Motor neuron (in vitro differentiated cells): ENCODE measurements around the gene LHB. TPM values are rescaled to one million over a fixed set of nuclear protein-coding genes. Genes with fewer than 3 reads are reported as not detected.

Experiments used
- ATAC-seq, 8 experiments: fragments of 200-7000 bp; cut with Tn5 transposase; replicated peaks in 6 of 8; 2 replicates each; pipeline ENCODE4 v1.8.0; 2021; ENCODE audit warnings: mild to moderate bottlenecking in 8 of 8, moderate library complexity in 8 of 8
- H3K27ac ChIP-seq, 2 donors: fragments of 250-450 bp; sonication (Bioruptor Pico); 2 replicates each; pipeline ENCODE4 v1.9.0; 2021; ENCODE audit warnings: antibody characterized with exemption in 2 of 2, mild to moderate bottlenecking in 2 of 2, moderate library complexity in 1 of 2
- H3K4me1 ChIP-seq, 2 donors: fragments of 250-450 bp; sonication (Bioruptor Pico); replicated peaks in 1 of 2; 2 replicates each; pipeline ENCODE4 v1.6.1; 2021; ENCODE audit warnings: antibody characterized with exemption in 2 of 2, mild to moderate bottlenecking in 2 of 2, moderate library complexity in 1 of 2
- H3K4me3 ChIP-seq, 5 donors: fragments of 250-450 bp; sonication (Bioruptor Pico); 2 replicates each; pipeline ENCODE4 v1.9.0; 2021; ENCODE audit warnings: antibody characterized with exemption in 5 of 5, mild to moderate bottlenecking in 5 of 5, moderate library complexity in 4 of 5
- WGBS, 10 experiments: fragments of 450-650 bp; shearing (Covaris generic); methylation state at CpG; one replicate each; pipeline ENCODE4 v1.0.0; 2022; 5-methylcytosine and 5-hydroxymethylcytosine counted together
- in situ Hi-C, 9 experiments: fragments of 400-800 bp; cut with MboI; loops; one replicate each; pipeline ENCODE4 v1.15.0; 2021; ENCODE audit warnings: low sequenced_read_pairs in 9 of 9, low pct_unique_long_range_greater_than_20kb in 2 of 9; ENCODE audit not compliant: unreplicated experiment in 9 of 9
- total RNA-seq, 8 experiments: library from RNA; unstranded; fragments of 300-600 nt; gene quantifications; 2 replicates each; pipeline versions ENCODE4 v1.2.3 to v1.2.4, GENCODE V29; 2022

LHB gene
- total RNA-seq, 8 experiments from 2014 or later, result 0.88 to 2.9 (median 1.3) TPM; not detected in 3

DNA sequence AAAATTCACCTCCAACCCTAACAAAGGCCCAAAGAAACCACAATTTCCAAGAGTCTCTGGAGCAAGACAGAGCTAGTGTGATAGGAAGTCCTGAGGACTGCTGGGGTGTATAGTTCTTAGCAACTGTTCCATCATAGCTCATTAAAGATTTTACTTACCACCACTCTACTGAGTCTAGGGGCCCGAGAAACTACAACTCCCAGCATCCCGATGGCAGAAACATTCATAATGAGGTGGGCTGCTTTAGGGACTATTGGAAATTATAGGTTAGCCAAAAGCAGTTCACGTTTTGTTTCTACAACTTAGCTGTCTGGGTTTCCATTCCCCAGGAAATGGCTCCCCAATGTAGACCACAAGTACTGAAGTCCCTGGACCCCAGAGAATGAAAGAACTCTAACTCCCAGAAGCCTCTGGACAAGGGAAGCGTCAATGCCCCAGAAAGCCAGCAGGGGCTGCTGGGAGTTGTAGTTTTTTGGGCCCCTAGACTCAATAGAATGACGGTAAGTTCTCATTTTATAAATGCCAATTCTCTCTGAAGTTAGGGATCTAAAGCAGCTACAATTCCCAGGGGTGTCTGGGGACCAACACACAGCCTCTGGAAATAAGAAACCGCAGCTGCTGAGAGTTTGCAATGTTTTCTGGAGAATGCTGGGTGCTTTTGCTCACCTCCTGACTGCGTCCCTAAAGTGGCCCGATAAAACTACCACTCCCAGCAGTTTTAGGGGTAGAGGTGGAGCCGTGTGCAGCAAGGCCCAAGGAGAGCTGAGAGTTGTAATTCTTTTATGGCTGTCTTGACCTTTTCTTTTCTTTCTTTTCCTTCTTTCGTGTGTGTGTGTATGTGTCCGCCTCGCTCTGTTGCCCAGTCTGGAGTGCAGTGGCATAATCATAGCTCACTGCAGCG is 40.7 kb downstream of the LHB start:
- ATAC-seq, result peak in 1 of 8 experiments; percentile 64
- in situ Hi-C loops, result loop anchor here in 1 of 9 experiments (10.0 kb wide), 1 partner anchor 181 kb away; no protein-coding TSS in a partner anchor
- no peaks in the 10 kb centered on the region for H3K4me1 ChIP-seq
- H3K27ac ChIP-seq, result no peak overlapping the region
- 81 to 100% (median 86%) methylated on average over 2 to 10 of the region's 13 CpGs; no CpG with 5 or more reads in 2 of the 10 experiments for WGBS, 10 experiments
- no peak overlapping the region for H3K4me3 ChIP-seq

DNA sequence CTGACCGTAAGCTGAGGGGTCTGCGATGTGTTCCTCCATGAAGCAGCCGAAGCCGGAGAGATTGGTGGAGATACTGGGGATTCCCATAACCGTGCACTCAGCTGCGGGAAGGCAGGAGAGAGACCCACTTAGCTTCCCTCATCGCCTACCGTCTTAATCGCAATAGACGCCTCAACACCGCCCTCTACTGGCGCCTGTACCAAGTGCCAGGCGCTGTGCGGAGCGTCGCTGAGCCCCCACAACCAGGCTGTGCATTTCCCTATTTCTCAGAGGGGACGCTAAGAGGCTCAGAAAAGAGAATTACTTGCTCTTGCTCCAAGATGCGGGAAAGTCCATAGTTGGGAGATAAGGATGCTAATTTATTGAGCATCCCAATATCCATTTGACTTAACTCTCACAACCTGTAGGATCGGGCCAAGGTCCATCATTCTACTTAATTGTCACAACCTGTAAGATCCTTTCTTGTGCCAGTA is 45.9 kb downstream of the LHB start:
- H3K4me3 ChIP-seq, result no peak overlapping the region
- in situ Hi-C loops, result loop anchor here in 7 of 9 experiments (10.0 to 25.0 kb wide), 3 partner anchors 176 to 334 kb away; partner anchors contain the start of genes CA11 (in 1 of the 7) and DBP (in 1 of the 7)
- H3K4me1 ChIP-seq, result peaks cover 4 to 5% of the 10 kb centered on the region in 2 donors
- no peak overlapping the region for H3K27ac ChIP-seq
- 27 to 100% (median 60%) methylated on average over 1 to 11 of the region's 19 CpGs; no CpG with 5 or more reads in 5 of the 10 experiments for WGBS, 10 experiments
- peak; percentile 1 to 69 (median 49) for ATAC-seq

DNA sequence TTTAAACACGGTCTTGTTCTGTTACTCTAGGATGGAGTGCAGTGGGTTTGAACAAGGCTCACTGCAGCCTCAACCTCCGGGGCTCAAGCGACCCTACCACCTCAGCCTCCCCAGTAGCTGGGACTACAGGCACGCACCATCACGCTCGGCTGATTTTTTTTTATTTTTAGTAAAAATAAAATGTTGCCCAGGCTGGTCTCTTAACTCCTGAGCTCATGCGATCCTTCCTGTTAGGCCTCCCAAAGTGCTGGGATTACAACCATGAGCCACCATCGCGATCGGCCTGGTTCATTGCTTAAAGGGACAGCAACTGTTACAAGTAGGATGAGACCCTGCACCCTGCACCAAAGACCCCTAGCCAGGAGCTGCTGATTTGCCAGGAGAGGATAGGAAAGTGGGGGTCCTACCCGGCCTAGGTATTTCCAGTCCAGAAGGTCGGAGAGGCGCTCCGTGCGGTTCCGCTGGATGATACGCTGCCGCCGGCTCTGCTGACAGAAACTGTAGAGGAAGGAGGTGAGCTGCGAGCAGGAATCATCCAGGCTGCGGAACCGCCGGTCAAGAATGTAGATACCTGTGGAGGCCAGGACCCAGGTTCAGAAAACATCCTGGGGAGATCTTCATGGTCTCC is 46.6 kb downstream of the LHB start:
- H3K4me1 ChIP-seq, result peaks cover 4 to 5% of the 10 kb centered on the region in 2 donors
- in situ Hi-C loops, result loop anchor here in 7 of 9 experiments (10.0 to 25.0 kb wide), 3 partner anchors 175 to 333 kb away; partner anchors contain the start of genes CA11 (in 1 of the 7) and DBP (in 1 of the 7)
- no peak overlapping the region for H3K4me3 ChIP-seq
- no peak for ATAC-seq
- H3K27ac ChIP-seq, result no peak overlapping the region
- WGBS, 10 experiments, result 71 to 100% (median 88%) methylated on average over 2 to 10 of the region's 23 CpGs; no CpG with 5 or more reads in 3 of the 10 experiments

DNA sequence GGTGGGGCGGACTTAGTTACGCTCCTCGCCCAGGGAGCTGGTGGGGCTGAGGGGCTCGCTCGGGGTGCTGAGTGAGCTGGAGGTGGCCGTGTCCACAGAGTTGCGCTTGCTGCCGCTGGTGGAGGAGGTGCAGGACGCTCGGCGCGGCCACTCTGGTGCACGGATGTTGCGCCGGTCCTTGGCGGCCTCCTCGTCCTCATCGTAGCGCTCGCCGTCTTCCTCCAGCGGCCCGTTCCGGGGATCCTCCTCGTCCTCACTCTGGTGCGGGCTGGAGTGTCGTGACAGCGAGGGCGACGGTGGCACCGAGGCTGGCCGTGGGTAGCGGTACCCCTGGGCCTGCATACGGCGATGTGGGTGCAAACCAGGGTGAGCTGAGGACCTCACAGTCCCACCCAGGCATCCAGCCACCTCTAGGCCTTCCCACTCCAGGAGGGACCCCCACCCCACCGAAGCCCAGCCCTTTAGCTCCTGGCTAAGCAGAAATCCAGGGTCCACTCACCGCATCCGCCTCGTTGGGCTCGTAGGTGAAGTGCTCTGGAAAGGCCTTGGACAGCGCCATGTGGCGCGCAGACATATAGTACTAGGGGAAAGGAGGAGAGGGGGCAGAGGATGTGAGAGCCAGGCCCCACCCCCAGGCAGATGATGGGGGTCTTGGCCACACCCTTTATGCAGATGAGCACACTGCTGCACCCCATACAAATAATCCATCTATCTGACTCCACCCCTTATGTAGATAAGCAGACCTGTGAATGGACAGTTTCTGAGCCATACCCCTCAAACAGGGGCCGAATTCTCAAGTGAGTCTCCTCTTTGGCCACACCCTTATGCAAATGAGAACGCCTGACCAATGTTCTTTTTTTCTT is 47.4 kb downstream of the LHB start:
- no peak overlapping the region for H3K27ac ChIP-seq
- in situ Hi-C loops, result loop anchor here in 7 of 9 experiments (10.0 to 25.0 kb wide), 3 partner anchors 175 to 332 kb away; partner anchors contain the start of genes CA11 (in 1 of the 7) and DBP (in 1 of the 7)
- ATAC-seq, result peak in 6 of 8 experiments; percentile 1 to 12 (median 4)
- WGBS, 10 experiments, result 0 to 100% (median 60%) methylated on average over 1 to 7 of the region's 45 CpGs; no CpG with 5 or more reads in 2 of the 10 experiments
- no peak overlapping the region for H3K4me3 ChIP-seq
- peaks cover 8 to 9% of the 10 kb centered on the region in 2 donors for H3K4me1 ChIP-seq

DNA sequence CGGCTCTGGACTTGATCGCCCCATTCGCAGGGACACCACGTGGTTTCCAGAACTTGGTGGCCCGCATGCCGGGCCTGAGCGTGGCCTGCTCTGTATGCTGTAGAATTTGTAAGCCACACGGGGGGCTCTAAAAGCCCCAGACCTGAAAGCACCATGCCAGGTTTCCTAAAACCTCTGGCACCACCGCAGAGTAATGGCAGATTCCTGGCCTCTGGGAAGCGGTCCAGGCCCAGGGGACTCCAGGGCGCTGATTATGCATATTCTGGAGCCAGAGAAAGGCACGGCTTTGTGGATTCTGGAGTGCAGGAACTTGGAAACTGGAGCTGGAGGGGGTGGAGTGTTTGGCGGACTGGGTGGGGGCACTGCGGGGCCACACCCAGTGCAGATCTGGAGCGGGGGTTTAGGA is 48.1 kb downstream of the LHB start:
- peaks cover 14 to 15% of the 10 kb centered on the region in 2 donors for H3K4me1 ChIP-seq
- no peak overlapping the region for H3K4me3 ChIP-seq
- ATAC-seq, result peak in 2 of 8 experiments; percentile 0
- no peak overlapping the region for H3K27ac ChIP-seq
- WGBS, 10 experiments, result 73 to 94% (median 75%) methylated on average over 3 to 10 of the region's 15 CpGs; no CpG with 5 or more reads in 7 of the 10 experiments
- in situ Hi-C loops, result loop anchor here in 6 of 9 experiments (25.0 kb wide), 2 partner anchors 182 to 332 kb away; partner anchors contain the start of genes CA11 (in 1 of the 6) and DBP (in 1 of the 6)

DNA sequence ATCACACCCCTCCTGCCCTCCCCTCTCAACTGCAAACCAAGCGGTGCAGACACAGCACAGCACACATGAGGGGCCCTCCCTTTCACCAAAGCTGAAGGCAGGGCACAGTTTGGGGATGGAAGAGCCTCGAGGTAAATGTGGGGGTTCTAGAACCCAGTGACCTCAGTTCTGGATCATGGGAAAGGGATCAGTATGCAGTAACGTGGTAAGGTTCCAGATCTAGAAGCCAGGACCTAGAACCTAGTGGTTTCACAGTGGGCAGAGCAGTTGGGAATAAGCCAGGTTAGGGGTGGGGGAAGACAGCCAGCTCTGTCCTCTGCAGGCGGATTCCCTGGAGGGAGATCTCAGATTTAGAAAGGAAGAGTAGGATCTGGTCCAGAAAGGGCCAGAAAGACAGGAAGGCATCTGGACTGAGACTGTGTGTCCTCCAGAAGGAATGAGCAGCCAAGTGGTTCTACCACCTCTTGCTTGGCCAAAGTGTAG is 48.7 kb downstream of the LHB start:
- no peak overlapping the region for H3K27ac ChIP-seq
- WGBS, 10 experiments, result 8 to 100% (median 93%) methylated on average over 1 to 3 of the region's 4 CpGs; no CpG with 5 or more reads in 2 of the 10 experiments
- peak in 6 of 8 experiments; percentile 0 to 2 (median 0) for ATAC-seq
- no peak overlapping the region for H3K4me3 ChIP-seq
- in situ Hi-C loops, result loop anchor here in 6 of 9 experiments (25.0 kb wide), 2 partner anchors 181 to 331 kb away; partner anchors contain the start of genes CA11 (in 1 of the 6) and DBP (in 1 of the 6)
- H3K4me1 ChIP-seq, result peaks cover 20 to 21% of the 10 kb centered on the region in 2 donors

DNA sequence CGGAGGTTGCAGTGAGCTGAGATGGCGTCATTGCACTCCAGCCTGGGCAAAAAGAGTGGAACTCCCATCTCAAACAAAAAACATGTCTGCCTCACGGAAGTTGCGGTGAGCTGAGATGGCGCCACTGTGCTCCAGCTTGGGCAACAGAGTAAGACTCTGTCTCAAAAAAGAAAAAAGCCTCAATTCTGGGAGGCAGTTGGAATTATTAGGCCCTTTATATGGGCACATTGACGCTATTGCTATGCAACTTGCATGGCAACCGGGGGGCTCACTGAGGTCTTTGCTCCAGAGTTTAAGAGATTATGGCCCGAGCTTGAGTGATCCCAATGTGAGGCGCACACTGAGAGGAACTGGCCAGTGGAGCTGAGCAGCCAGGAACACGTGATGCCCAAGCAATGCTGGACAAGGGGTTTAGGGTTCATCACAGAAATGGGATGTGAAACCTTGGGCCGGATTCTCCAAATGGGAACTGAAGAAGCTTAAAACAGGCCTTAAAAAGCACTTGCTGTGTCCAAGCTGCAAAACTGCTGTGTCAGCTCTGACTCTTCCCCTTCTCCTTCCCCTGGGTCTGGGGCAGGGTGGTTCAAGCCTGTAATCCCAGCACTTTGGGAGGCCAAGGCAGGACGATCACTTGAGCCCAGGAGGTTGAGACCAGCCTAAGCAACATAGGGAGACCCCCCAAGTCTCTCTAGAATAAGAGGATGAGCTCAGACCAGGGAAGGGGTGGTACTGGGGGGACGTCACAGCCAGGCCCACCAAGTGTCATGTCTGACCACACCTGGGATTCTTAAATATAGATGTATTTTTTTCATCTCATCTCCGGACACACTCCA is 49.3 kb downstream of the LHB start:
- H3K4me1 ChIP-seq, result peaks cover 22 to 23% of the 10 kb centered on the region in 2 donors
- 25 to 100% (median 82%) methylated on average over 1 to 9 of the region's 14 CpGs; no CpG with 5 or more reads in 1 of the 10 experiments for WGBS, 10 experiments
- peak overlapping the region in 1 of 5 donors; percentile 62 for H3K4me3 ChIP-seq
- in situ Hi-C loops, result loop anchor here in 6 of 9 experiments (25.0 kb wide), 2 partner anchors 180 to 330 kb away; partner anchors contain the start of genes CA11 (in 1 of the 6) and DBP (in 1 of the 6)
- peak in 4 of 8 experiments; percentile 0 to 4 (median 2) for ATAC-seq
- H3K27ac ChIP-seq, result no peak overlapping the region

DNA sequence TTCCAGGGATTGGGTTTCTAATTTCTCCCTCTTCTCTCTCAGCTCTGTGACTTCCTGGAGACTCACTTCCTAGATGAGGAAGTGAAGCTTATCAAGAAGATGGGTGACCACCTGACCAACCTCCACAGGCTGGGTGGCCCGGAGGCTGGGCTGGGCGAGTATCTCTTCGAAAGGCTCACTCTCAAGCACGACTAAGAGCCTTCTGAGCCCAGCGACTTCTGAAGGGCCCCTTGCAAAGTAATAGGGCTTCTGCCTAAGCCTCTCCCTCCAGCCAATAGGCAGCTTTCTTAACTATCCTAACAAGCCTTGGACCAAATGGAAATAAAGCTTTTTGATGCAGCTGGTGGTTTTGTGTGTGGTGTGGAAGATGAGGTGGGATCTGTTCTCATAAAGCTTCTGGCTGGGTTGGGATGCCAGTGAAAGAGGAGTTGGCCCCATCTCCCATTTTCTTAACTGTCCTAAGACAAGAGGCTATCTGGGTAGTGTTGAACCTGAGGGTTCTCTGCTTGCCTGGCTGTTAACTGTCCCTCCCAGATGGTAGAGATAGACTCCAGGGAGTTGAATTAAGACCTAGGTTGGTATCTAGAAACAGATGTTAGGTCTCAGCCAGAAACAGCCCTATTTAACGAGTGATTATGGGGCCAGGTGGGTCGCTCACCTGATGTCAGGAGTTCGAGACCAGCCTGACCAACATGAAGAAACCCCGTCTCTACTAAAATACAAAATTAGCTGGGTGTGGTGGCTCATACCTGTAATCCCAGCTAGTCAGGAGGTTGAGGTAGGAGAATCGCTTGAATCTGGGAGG is 50.1 kb downstream of the LHB start:
- 47 to 100% (median 84%) methylated on average over 1 to 8 of the region's 10 CpGs; no CpG with 5 or more reads in 4 of the 10 experiments for WGBS, 10 experiments
- no peak for ATAC-seq
- in situ Hi-C loops, result loop anchor here in 6 of 9 experiments (25.0 kb wide), 2 partner anchors 179 to 329 kb away; partner anchors contain the start of genes CA11 (in 1 of the 6) and DBP (in 1 of the 6)
- Histone ChIP-seq H3K4me3 (peak overlapping the region; percentile 62 to 86 (median 68)), H3K4me1 (peaks cover 22 to 27% of the 10 kb centered on the region in 2 donors), H3K27ac (no peak overlapping the region)
